NCI-H748 (cell line): ENCODE results near the gene SH3GL1.
"Not testable (repeated sequence)": the region's sequence is repeated elsewhere in the genome, so short reads cannot be mapped to it uniquely, and the experiment has no call there.

Source experiments
- DNase-seq: peaks from one replicate; lab custom pipeline; 2025; ENCODE audit not compliant: unreplicated experiment; lab: John Stamatoyannopoulos, UW

Gene SH3GL1

DNA sequence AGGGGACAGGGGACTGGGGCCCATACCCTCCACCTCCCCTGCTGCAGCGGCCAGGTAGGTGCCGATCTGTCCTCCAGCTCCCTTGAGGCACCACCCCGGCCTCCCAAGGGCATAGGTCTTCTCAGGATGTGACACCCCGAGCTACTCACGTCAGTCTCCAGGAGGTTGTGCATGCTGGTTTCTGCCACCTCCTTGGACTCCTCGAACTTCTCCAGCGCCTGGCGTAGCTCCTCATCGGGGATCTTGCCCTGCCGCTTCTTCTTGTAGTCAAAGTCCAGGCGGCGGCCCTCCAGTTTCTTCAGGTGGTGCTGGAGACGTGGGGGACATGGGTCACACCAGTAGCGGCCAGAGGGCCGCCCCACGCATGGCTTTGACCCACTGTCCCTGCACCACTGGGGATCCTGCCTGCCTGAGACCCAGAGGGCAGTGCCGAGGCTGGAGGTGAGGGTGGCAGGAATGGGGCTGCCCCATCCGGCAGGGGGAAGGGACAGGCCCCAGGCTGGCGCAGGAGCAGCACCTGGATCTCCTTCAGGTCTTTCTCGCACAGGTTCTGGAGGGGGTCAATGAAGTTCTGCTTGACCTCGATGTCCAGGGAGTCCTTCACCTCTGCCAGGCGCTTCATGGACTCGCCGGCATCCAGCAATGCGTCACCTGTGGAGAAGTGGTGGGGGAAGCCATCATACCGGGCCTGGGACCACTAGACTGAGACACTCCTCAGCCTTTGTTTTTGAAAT lies 36.6 kb downstream of the SH3GL1 start:
- no peak for DNase-seq

DNA sequence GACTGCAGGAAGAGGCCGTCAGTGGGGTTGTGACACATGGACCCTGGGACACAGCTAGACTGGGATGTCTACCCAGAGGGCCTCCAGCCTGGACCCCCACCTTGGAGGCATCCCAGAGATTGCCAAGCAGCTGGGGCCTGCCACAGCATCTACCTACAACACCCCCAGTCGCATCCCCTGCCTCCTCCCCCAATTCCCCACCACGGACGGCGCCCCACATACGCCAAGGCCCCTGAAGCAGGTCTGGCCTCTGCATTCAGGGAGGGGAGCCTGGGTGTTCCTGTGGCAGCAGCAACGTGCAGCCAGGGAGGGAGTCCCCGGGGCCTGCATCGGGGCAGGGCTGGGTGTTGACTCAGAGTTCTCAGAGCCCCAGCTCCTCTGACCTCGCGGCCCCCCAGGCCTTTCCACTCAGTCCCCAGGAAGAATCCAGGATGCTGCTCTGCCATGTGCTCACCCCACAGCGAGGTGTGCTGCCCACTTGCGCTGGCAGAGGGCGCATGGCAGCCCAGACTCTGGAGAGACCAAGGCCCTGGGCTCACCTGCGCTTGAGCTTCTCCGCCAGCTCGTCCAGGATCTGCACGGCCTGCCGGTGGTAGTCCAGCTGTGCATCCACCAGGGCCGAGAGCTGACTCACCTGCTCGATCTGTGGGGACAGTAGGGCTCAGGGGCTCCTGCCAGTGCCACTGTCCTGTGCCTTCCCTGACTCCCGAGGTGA lies 37.4 kb downstream of the SH3GL1 start:
- DNase-seq, result no peak

DNA sequence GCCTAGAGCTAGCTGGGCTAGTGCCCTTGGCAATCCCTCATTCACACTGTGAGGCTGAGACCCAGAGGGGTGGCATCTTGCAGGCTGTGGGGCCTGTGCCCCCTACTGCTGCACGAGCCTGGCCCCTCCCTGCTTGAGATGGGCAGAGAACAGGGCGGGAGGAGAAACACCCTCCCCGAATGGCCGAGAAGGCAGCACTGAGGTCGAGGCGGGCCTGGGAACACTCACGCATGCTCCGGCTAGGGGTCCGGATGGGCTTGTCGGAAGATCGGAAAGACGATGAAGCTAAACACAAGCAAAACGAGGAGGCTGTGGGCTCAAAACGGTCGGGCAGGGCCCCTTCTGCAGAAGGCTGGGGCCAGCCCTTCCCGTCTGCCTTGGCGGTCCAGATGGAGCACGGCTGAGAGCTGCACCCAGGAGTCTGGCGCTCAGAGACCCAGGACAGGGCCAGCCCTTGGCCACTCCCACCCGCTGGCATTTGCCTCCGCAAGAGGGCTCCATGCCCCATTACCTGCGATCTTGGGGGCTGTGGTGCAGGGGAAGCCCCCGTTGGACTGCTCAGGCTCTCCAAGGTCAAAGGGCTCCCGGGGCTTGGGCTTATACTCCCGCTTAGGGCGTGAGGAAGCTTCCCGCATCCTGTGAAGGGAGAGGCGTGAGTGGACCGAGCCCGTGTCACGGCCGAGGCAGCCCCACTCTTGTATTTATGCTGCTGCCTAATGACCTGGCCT lies 38.1 kb downstream of the SH3GL1 start:
- no peak for DNase-seq

GRCh38 chr19:4361152-4362046 lies 38.9 kb downstream of the SH3GL1 start:
- no peak for DNase-seq

DNA sequence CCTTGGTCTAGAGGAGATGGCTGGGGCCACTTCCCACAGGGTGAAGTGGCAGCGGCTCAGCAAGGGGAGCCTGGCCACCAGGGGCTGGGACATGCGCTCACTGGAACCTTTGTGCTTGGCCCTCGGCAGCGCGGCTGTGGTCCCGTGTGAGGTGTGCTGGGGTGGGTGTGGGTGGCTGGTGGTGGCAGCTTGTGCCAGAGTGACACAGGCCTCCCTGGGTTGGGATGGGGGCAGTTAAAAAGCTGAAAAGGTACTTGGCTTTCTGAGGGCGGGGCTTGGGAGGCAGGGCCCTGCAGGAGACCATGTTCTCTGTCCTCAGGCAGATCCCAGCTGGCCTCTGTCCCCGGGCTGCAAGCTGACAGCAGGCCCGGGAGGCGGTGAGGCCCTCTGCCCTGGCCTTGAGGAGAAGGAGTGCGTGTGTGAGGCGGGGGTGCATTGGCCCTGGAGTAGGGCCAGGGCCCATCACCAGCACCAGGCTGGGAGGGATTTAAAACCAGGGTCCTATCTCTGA lies 39.7 kb downstream of the SH3GL1 start:
- DNase-seq, result no peak

- no peak for DNase-seq
Observed at GRCh38 chr19:4360081-4360569, 40.2 kb downstream of the SH3GL1 start.

- DNase-seq, result no peak
Observed at GRCh38 chr19:4359627-4360000, 40.7 kb downstream of the SH3GL1 start.

- no peak for DNase-seq
Observed at GRCh38 chr19:4358709-4359626, 41.4 kb downstream of the SH3GL1 start.

- no peak for DNase-seq
Observed at GRCh38 chr19:4357921-4358326, 42.4 kb downstream of the SH3GL1 start.

- no peak for DNase-seq
Observed at GRCh38 chr19:4357095-4357797, 43.1 kb downstream of the SH3GL1 start.

DNA sequence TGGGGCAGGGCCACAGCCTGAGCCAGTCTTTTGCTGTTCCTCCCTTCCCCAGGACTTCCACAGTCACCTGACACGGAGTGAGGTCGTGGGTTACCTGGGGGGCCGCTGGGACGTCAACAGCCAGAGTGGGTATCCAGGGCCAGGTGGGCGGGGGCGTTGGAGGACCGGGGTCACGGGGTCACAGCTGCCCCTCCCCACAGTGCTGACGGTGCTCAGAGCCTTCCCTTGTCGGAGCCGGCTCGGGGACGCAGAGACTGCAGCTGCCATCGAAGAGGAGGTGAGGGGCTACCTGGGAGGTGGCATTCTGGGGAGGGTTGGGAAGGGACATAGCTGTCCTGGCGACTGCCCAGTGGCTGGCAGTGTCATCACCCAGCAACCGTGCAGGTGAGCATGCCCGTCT lies 45.5 kb downstream of the SH3GL1 start:
- no peak for DNase-seq

DNA sequence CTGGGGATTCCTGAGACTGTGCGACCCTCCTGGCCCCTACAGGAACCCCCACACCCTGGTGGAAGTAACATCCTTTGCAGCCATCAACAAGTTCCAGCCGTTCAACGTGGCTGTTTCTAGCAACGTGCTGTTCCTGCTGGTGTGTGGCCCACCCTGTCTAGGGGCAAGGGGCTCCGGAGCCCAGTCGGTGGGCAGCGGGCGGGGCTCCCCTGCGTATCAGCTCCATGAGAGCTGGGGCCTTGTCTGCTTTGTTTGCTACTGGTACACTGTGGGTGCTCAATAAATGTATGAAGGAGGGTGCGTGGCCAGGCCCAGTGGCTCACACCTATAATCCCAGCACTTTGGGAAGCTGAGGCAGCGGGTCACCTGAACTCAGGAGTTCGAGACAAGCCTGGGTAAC lies 46.1 kb downstream of the SH3GL1 start:
- no peak for DNase-seq

GRCh38 chr19:4352701-4353121 lies 47.6 kb downstream of the SH3GL1 start:
- peak; percentile 25 for DNase-seq

GRCh38 chr19:4350726-4351125 lies 49.6 kb downstream of the SH3GL1 start:
- DNase-seq, result no peak

DNA sequence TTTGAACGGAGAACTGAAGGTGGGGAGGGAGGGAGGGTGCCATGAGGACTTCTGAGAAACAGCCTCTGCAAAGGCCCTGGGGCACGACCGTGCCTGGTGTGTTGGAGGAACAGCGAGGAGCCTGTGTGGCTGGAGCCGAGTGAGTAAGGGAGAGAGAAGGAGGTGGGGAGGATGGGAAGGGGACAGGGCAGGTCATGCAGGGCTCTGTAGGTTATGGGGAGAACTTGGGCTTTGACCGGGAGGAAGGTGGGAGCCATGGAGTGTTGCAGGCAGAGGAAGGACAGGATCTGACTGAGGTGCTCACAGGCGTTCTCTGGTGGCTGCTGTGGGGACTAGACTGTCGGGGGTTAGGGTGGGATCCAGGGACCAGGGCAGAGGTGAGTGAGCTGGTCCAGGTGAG lies 50.2 kb downstream of the SH3GL1 start:
- DNase-seq, result no peak

DNA sequence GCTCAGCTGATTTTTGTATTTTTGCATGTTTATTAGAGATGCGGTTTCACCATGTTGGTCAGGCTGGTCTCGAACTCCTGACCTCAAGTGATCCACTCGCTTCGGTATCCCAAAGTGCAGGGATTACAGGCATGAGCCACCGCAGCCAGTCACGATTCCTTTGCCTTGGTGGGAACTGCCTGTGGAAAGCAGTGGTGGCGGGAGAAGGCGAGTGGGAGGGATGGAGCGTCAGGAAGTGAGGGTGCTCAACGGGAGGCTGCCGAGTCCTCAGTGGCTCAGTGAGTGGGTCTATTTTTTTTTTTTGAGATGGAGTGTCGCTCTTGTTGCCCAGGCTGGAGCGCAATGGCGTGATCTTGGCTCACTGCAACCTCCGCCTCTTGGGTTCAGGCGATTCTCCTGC lies 51.1 kb downstream of the SH3GL1 start:
- not testable (repeated sequence) for DNase-seq

DNA sequence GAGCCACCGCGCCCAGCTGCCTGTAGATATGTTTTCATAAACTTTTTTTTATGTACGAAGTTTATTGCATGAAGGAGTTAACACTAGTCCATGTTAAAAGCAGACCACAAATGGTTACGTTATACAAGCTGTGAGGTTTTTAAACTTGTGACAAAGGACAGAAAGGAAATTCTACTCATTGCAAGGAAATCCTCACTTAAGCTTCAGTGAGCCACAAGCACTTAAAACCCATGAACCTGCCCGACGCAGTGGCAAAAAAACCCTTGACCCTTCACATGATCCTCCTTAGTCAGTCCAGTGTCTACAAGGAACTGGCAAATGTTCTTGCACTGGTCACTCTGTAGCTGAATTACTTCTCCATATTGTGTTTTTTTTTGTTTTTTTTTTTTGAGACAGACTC lies 52.8 kb downstream of the SH3GL1 start:
- no peak for DNase-seq

DNA sequence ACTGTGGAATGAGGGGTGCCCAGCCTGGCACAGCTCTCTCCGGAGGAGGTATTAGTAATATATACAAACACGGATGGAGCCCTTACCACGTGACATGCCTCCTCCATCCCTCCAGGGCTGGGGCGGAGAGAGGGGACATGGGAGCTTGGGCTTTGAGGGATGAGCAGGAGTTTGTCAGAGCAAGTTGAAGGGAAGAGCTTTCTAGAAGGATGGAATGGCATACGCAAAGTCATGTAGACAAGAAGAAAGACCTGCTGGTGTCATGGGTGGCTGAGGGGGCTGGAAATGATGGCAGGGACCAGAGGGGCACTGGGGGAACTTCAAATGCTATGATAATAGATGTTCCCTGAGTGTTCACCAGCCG lies 54.3 kb downstream of the SH3GL1 start:
- DNase-seq, result no peak
